ENCODE data around the gene VWA3B.

VWA3B gene

GRCh38 chr2:98114643-98115330 is 27.8 kb downstream of the VWA3B start:
- no peak for DNase-seq (ENCODE audit: low spot score)
- CTCF ChIA-PET, result interaction anchor here (0.6 kb wide), 1 partner anchor 114 kb away, joined by 3 read pairs; no protein-coding TSS in a partner anchor
- H3K27ac ChIP-seq, result no peak overlapping the region
- POLR2A ChIA-PET (ENCODE audit: low non-redundant PET), result no interaction called here
- no peak for TF ChIP-seq CTCF (conservative IDR thresholded peaks at IDR 0.05; ENCODE audit: low read depth)

GRCh38 chr2:98118161-98118560 is 31.2 kb downstream of the VWA3B start:
- CTCF ChIA-PET, result no interaction called here
- no peak overlapping the region for H3K27ac ChIP-seq
- no peak for TF ChIP-seq CTCF (conservative IDR thresholded peaks at IDR 0.05; ENCODE audit: low read depth)
- no peak for DNase-seq (ENCODE audit: low spot score)
- POLR2A ChIA-PET (ENCODE audit: low non-redundant PET), result no interaction called here

- ChIA-PET CTCF (no interaction called here), POLR2A (ENCODE audit: low non-redundant PET) (no interaction called here)
- no peak overlapping the region for H3K27ac ChIP-seq
- DNase-seq (ENCODE audit: low spot score), result no peak
- no peak for TF ChIP-seq CTCF (conservative IDR thresholded peaks at IDR 0.05; ENCODE audit: low read depth)
Measured at GRCh38 chr2:98118852-98119251, 31.9 kb downstream of the VWA3B start.

- no peak for TF ChIP-seq CTCF (conservative IDR thresholded peaks at IDR 0.05; ENCODE audit: low read depth)
- POLR2A ChIA-PET (ENCODE audit: low non-redundant PET), result no interaction called here
- H3K27ac ChIP-seq, result no peak overlapping the region
- no peak for DNase-seq (ENCODE audit: low spot score)
- CTCF ChIA-PET, result no interaction called here
Measured at GRCh38 chr2:98121149-98121548, 34.2 kb downstream of the VWA3B start.

GRCh38 chr2:98122524-98122923 is 35.6 kb downstream of the VWA3B start:
- no peak for DNase-seq (ENCODE audit: low spot score)
- ChIA-PET CTCF (no interaction called here), POLR2A (ENCODE audit: low non-redundant PET) (no interaction called here)
- H3K27ac ChIP-seq, result no peak overlapping the region
- TF ChIP-seq CTCF (conservative IDR thresholded peaks at IDR 0.05; ENCODE audit: low read depth), result no peak

GRCh38 chr2:98123286-98123685 is 36.3 kb downstream of the VWA3B start:
- DNase-seq (ENCODE audit: low spot score), result no peak
- POLR2A ChIA-PET (ENCODE audit: low non-redundant PET), result no interaction called here
- TF ChIP-seq CTCF (conservative IDR thresholded peaks at IDR 0.05; ENCODE audit: low read depth), result no peak
- CTCF ChIA-PET, result no interaction called here
- H3K27ac ChIP-seq, result no peak overlapping the region

Data from RWPE1 (cell line).